HG02798 (cell line): ENCODE measurements around the gene ATPAF2.

Experiments used
- ATAC-seq: cut with Tn5 transposase; IDR thresholded peaks from one replicate; pipeline ENCODE4 v1.9.1; 2021; ENCODE audit warnings: mild to moderate bottlenecking; ENCODE audit not compliant: unreplicated experiment, poor library complexity

Gene ATPAF2

DNA sequence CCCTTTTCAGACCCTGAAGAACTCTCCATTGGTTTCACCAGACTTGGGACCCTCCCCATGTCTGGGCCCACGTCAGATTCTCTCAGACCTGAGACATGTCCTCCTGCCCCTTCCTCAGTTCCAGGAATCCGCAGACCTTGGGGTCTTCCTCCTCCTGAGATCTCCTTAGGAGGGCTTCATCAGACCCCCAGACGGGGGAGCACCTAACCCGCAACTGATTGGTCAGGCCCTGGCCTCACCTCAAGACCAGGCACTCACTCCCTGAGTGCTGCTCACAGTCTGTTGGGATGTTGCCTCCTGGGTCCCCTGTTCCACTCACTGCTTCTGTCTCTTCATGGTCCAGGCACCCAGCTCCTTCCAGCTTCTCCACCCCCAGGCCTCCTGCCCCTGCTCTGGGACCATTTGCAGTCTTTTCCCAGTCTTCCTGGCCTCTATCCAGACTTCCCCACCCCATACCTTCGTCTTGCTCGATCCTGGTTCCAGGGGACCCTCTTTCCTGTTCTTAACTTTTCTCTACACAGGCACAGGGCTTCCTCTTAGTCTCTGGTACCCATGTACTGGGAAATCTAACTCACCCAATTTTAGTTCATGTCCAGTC lies 1.4 kb upstream of the ATPAF2 start:
- ATAC-seq = no peak

DNA sequence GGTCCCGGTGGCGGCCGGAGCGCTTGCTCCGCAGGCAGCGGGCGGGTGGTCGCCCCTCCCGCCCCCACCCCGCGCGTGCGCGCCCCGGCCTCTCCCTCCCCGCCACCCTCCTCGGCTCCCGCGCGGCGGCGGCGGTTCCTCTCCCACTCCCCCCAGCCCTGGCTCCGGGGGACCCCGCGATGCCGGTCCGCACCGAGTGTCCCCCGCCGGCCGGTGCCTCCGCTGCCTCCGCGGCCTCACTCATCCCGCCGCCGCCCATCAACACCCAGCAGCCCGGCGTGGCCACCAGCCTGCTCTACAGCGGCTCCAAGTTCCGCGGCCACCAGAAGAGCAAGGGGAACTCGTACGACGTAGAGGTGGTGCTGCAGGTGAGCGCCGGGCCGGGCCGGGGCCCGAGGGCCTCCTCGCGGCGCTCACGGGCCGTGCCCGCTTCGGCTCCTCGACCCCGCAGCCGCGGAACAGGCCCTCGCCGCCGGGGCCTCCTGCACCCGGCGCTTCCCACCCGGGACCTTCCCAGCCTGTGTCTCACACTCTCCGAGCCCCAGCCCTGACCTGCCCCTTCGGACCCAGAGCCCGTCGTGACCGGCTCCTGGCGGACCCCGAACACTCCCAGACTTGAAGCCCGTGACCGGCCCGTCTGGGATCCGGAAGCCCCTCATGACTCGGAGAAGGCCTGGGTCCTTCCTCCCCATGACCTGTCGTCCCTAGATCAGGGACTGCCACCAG lies 730 bp upstream of the ATPAF2 start:
- peak; percentile 37 for ATAC-seq

DNA sequence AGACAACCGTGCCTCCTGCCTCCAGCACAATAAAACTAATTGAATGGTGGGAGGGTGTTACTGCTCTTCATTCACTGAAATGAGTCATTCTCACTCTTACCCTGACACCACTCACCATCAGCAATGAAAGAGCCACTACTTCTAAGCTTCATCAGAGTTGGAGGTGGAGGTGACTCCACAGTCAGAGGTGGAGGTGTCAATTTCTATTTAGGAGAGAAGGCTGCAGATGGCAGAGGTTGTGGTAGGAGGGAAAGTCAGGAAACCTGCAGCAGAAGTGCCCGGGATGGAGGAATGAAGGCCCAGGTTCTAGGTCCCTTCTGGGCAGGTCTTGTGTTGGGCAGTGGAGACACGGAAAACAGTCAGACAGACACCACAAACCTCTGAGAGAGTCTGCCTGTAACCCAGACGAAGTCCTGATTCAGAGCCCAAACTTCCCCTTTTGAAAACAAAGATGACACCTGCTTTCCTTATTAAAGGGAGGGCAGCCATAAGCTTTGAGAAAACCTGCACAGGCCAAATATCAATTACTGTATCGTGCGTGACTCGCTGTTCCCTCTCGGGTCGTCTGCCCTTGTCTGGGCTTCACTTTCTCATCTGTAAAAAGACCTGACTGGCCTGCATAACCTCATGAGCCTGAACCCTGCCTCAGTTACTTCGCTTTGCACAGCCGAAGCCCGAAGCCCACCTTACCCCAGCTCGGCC lies 668 bp downstream of the ATPAF2 start:
- ATAC-seq = no peak

DNA sequence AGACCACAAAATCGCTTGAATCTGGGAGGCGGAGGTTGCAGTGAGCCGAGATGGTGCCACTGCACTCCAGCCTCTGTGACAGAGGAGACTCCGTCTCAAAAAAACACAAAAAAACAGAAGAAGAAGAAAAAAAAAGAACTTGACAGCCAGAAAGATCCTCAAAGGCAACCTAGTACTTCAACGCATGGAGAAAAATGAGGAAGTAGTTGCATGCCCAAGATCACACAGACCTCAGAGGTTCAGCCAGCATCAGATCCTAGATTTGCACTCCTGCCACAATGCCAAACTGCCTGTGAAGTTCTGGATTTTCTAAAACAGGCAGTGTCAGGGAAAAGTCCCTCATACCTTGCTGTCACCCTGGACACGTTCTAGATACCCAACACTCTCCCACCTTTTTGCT lies 1.5 kb downstream of the ATPAF2 start:
- no peak for ATAC-seq

DNA sequence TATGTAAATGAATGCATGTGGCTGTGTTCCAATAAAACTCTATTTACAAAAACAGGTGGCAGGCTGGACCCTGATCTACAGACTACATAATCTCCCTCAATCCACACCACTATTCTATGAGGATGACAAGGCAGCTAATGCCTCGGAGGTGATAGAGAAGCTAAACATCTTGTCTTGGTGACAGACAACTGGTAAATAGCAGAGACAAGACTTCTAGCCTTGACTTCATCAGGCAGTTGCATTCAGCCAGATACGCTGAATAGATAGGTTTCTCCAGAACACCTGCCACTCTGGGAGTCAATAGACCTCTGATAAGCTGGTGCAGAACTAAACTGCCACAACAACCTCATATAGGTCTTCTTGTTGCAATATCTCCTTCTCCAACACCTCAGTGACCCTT lies 3.3 kb downstream of the ATPAF2 start:
- no peak for ATAC-seq

DNA sequence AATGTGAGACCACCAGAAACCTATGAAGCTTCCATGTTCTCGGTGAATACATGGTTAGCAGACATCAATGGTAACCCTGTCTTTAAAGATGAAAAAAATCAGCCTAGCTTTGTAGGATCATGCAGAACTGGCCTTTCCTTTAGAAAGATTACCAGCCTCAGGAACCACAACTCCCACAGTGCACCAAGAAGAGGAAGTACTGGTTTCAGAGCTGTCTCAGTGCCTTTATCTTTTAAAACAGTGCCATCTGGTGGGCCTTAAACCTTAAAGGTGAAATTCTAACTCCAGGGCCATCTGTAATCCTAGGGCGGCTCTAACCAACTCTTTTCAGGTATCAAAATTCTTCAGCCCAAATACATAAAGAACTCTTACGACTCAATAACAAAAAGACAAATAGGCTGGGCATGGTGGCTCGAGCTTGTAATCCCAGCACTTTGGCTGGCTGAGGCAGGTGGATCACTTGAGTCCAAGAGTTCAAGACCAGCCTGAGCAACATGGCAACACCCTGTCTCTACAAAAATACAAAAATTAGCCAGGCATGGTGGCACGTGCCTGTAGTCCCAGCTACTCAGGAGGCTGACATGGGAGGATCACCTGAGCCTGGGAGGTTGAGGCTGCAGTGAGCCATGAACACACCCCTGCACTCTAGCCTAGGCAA lies 5.4 kb downstream of the ATPAF2 start:
- ATAC-seq = peak; percentile 81

DNA sequence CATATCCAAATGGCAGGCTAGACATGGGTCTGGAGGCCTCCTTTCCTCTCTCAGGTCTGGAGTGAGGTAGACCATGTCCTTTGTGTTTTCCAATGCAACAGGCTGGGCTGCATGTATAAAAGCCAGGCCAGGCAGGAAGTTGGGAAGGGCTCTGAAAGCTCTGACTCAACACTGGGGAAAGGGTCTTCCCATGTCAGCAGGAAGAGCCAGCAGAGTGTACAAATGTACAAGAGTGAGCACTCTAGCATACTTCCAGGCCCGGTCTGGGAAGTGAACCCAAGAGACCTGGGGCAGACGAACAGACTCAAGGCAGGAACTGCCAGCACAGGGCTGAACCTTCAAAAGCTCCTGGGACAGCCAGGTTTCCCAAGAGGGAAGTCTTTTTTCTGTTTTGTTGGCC lies 7.0 kb downstream of the ATPAF2 start:
- ATAC-seq = no peak

DNA sequence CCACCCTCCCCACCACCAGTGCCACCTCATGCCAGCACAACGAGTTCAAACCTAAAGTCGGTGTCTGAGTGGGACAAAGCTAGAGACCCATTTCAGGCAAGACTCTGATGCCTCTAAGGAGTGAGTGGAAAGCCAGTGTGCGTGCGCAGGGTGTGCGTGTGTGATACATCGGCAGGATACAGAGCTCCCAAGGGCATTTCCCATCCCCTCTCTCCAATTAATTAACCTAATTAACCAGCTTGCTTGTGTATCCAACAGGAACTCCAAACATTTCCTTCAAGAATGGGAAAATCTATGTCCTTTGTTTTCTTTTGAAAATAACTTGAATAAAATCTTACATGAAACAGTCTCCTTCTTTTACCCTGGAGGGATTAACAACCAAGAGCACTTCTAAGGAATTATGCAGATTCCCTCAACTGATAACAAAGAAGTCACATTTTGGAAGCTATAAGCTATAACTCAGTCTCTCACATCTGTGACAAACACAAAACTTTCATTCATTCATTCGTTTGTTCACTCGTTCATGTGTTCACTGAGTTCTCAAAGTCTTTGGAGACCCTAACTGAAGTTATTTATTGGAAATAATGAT lies 9.9 kb downstream of the ATPAF2 start:
- ATAC-seq = no peak

DNA sequence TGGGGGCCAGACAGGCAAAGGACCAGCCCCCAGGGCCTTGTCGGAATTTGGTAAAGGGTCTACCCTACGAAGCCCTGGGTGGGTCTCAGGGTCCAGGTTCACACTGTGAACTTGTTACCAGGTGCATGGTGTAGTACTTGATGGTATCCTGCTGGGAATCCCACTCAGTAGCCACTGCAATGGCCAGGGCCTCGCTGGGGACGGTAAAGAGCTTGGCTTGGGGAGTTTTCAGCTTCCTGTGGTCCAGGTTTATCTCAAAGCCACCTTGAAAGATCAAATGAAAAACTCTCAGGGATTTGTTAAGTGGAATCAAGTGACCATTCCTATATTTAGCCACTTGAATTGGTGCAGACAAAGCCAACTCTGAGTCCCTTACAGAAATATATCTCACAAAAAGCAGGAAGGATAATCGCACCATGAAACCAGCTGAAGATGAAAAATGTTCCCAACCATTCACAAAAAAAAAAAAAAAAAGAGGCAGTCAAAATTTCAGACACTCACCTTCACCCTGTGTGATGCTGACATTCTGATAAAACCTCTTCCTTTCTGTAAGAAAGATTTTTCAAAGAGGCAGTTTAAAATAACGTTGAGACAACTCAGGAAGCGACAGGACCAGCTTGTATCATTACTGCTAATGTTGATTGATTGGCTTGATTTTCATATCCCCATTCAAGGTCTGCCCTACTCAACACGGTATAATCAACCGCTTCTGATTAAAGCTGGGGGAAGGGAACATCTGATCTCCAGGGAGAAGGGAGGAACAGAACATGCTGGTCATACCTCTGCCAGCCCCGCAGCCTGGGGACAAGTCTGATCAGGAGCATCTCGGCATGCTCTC lies 10.6 kb downstream of the ATPAF2 start:
- ATAC-seq = no peak

DNA sequence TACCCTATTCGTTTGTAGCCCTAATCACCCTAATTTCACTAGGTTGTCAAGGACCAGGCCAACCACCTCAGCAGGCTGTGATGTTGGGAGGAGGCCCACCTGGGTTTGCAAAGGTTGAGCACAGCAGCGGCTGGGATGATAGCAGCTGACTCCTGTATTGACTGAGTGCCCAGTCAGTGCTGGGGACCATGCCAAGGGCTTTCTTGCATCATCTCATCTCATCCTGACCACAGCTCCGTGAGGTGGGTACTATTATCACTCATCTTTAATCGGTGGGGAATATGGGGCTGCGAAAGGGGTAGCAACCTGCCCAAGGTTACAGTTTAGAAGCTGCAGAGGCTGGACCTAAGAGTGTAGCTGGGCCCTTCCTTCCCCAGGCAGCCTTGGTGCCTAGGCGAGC lies 11.7 kb downstream of the ATPAF2 start:
- ATAC-seq = no peak

DNA sequence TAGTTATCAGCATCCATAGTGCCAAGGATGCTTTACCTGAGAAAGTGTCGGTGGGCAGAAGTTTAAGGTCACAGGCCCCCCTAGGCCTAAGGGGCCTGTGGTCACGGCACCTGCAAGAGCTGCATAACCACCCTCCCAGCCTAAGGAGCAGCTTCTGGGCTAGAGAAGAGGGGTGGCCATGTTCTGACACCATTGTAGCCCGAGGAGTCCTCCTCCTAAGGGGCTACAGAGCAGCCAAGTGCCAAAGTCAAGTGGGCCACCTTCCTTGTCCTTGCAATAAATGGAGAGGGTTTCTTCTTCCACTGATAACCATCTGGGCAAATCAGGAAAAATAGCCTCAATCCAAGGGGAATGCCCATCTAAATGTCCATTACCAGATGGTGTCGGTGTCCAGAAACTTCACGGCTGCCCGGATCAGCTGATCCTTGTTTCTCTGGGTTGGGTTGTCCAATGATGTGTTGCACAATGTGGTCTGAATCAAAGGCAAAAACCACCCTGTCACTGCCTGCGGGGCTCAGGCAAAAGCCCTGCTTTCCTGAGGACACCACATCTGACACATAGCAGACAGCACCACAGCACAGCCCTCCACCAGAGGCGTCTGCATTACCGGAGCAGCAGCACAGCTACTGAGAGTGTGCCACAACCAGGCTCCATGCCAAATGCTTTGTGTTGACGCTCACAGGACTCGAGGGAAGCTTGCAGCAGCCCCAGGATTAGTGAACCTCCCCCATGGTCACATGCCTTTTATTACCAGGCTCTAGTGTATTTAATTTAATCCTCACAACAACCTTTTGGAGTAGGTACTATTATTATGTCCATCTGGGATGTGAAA lies 12.8 kb downstream of the ATPAF2 start:
- peak; percentile 15 for ATAC-seq

DNA sequence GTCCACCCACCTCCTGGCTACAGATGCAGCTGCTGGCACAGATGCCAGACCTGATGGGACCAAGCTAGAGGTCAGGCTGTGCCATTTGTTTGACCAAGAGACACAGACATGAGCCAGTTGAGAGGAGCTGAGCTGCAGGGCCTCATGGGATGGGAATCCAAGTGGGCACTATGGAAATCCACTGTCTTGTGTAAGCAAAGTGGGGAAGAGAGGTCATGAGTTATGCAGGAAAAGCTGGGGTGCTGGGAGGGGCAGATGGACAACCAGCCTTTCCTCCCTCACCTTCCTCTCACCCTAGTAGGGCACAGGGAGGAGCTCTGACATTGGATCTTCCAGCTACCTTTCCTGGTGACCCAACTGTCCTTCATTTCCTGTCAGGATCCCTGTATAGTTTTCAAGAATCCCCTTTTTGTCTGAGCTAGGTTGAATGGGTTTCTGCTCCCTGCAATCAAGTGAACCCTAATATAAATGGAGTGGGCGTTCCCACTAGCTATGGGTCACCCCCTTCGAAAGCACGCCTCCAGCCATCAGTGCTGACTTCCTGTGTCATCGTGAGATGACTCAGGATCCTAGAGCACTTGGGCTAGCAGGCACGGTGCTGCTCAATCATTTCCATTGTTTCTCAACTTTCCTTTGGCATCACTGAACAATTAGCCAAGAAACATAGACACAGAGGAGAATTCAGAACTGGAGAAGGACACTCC lies 13.6 kb downstream of the ATPAF2 start:
- peak; percentile 67 for ATAC-seq

DNA sequence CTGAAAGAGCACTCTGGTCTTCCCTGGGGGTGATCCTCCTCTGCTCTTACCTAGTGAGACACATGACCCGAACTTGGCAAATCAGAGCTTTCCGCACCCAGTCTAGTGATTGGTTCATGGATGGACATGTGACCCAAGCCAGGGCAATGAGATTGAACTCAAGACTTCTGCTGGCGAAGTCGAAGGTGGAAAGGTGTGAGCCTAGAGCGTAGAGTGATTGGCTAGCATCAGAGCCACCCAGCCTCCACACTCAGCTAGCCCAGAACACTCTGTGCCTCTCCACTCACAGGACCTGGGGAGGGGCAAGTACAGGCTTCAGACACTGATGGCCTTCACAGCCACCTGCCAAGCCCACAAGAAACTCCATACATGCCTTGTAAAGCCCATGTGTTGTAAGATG lies 17.6 kb downstream of the ATPAF2 start:
- no peak for ATAC-seq

DNA sequence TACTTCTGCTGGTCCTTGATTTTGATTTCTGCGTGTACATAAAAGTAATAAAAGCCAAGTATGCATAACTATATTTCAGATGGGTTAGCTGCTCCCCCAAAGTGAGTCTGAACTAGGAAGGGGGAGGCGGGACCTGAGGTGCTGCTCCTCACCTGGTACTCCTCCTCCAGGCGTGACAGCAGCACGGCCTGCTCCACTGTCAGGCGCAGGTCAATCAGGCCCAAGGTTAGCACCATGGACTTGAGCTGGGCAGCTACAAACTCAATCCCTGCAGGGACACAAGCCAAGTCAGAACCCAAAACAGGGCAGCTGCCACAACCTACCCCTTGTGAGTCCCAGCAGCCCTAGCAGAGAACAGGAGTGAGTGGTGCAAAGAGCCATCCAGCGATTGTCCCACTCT lies 18.0 kb downstream of the ATPAF2 start:
- no peak for ATAC-seq

DNA sequence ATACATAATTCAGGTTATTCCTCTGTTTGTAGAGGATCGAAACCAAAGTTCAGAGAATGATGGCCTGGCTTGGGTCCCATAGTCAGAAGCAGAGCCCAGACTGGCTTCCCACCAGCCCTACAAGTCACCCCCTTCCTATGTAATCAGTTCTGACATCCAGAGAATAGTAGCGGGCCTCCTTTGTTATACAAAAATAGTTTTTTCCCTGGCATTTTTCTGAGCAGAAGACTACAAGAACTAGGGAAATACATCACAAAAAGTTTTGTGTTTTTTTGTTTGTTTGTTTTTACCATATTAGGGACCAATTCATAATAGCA lies 19.2 kb downstream of the ATPAF2 start:
- ATAC-seq = no peak

DNA sequence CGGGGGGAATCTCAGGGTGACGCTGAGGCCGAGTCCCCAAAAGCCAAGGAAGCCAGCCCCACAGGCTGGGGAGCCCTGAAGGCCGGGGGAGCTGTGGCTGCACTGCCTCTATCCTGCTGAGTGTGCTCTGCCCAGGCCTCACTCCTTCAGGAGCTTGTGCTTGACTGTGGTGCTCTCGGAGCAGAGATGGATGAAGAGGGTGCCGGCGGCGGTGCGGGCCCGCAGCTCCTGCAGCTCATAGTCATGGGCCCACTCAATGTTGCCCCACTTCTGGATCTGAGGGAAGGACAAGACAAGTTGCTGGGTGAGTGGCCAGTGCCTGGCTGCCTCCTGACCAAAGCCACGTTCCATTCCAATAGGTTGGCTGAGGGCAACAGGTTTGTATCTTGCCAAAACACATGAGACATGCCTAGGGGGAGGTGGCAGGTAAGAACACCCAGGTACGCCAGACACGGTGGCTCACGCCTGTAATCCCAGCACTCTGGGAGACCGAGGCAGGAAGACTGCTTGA lies 20.5 kb downstream of the ATPAF2 start:
- no peak for ATAC-seq

DNA sequence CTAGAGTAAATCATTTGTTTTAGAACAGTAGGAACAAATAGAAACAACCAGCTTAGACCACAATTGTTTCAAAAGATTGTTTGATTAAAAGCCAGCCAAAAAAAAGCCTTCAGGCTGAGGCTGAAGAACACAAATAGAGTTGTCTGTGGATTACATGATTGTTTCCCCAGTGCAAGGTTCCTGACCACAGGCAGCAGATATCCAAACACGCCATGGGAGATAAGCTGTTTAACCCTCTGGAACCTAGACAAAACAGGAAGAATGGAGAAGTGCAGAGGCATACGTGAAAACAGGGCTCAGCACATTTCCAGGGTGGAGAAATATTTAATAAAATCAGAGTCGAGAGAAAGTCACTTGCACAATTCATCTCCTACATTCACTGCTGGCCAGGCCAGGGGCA lies 21.0 kb downstream of the ATPAF2 start:
- no peak for ATAC-seq

DNA sequence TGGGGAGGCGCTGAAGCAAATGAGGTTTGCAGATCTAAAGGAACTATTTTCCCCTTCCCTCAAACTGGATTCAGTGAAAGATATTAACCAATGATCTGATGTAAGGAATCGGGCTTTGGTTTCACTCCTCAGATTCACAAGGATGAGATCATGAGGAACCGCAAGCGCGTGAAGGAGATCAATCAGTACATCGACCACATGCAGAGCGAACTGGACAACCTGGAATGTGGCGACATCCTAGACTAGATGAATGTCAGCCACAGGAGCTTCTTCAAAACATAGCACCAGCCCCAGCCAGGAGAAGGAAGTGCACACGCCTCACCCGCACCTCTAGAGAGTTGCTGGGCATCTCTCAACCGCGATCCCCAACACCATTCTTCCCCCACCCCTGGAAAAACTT lies 22.5 kb downstream of the ATPAF2 start:
- ATAC-seq = no peak
